K562 (cell line): ENCODE results near the gene RAB2B. TPM values are rescaled to one million over a fixed set of nuclear protein-coding genes. Genes with fewer than 3 reads are reported as not detected.

ENCODE experiments used
- ATAC-seq: fragments of 200-7000 bp; cut with Tn5 transposase; 3 replicates; pipeline ENCODE4 v1.9.1; 2020; ENCODE audit warnings: moderate library complexity
- BruUV-seq: library from RNA; stranded (reverse); fragments of 400-500 nt; replicated peaks from 2 replicates; lab custom pipeline; 2021; lab: Mats Ljungman, UMichigan
- CTCF ChIA-PET: fragments of 300-600 bp; formaldehyde crosslinking; extraction: SDS; loops from one replicate; lab custom pipeline; 2021; ENCODE audit warnings: low intra/inter-chr PET ratio; lab: Yijun Ruan, JAX
- POLR2A ChIA-PET: fragments of 300-600, 350-650 bp; sonication (Branson Sonifier 250); formaldehyde crosslinking; extraction: SDS; loops from one replicate; lab custom pipeline; 2021; ENCODE audit warnings: antibody characterized with exemption, inconsistent platforms; lab: Yijun Ruan, JAX
- DNase-seq, 4 experiments: peaks; one replicate each; pipeline versions ENCODE4 v3.0.0 to v3.0.0-alpha.2; 2011 to 2018; ENCODE audit warnings: low spot score in 3 of 4, mixed read lengths in 3 of 4; ENCODE audit errors: extremely low read depth in 1 of 4
- FAIRE-seq: peaks from 2 replicates; lab custom pipeline; 2011; peaks lifted over from hg19 to GRCh38; lab: Jason Lieb, UNC
- H2AFZ ChIP-seq: 2 replicates; pipeline ENCODE4 v1.6.0; 2011; ENCODE audit warnings: low read depth, low read length, control low read depth, inconsistent platforms
- H3K27ac ChIP-seq: fragments of 200-600 bp; 3 replicates; pipeline ENCODE4 v1.8.0; 2011; ENCODE audit warnings: low read depth, mild to moderate bottlenecking, control low read depth, inconsistent platforms, low read length, moderate library complexity, mixed read lengths; ENCODE audit errors: extremely low read depth
- H3K27me3 ChIP-seq, 2 experiments: fragments of 300-600 bp in 1 of 2; 2 replicates in 1 of 2; 3 replicates in 1 of 2; pipeline versions ENCODE4 v1.6.0 to v1.8.0; 2011; ENCODE audit warnings: inconsistent platforms in 2 of 2, low read length in 2 of 2, mild to moderate bottlenecking in 1 of 2, mixed read lengths in 1 of 2, moderate library complexity in 1 of 2; ENCODE audit not compliant: control insufficient read depth in 2 of 2, insufficient read depth in 2 of 2
- H3K36me3 ChIP-seq: fragments of 300-600 bp; 3 replicates; pipeline ENCODE4 v1.8.0; 2011; ENCODE audit warnings: mild to moderate bottlenecking, low read length, inconsistent platforms; ENCODE audit not compliant: control insufficient read depth, insufficient read depth
- H3K4me1 ChIP-seq, 2 experiments: fragments of 200-600 bp in 1 of 2; replicated peaks in 1 of 2; 2 replicates in 1 of 2; 3 replicates in 1 of 2; pipeline versions ENCODE4 v1.5.1 to v1.8.0; 2011; ENCODE audit warnings: inconsistent platforms in 2 of 2, low read length in 2 of 2, mild to moderate bottlenecking in 1 of 2, mixed read lengths in 1 of 2, moderate library complexity in 1 of 2; ENCODE audit not compliant: control insufficient read depth in 2 of 2, insufficient read depth in 2 of 2
- H3K4me2 ChIP-seq: 2 replicates; pipeline ENCODE4 v1.6.1; 2011; ENCODE audit warnings: low read length, control low read depth, inconsistent platforms, mixed read lengths; ENCODE audit not compliant: insufficient read depth
- H3K4me3 ChIP-seq: fragments of 200-600 bp; sonication (generic), shearing (Covaris generic); 2 replicates; pipeline ENCODE4 v1.5.1; 2016; ENCODE audit warnings: control low read depth, inconsistent platforms
- H3K79me2 ChIP-seq: fragments of 200-600 bp; 3 replicates; pipeline ENCODE4 v1.8.0; 2011; ENCODE audit warnings: low read length, inconsistent platforms; ENCODE audit not compliant: control insufficient read depth, insufficient read depth
- H3K9ac ChIP-seq, 2 experiments: 2 replicates each; pipeline versions ENCODE4 v1.6.0 to v1.6.1; 2011; ENCODE audit warnings: low read depth in 2 of 2, low read length in 2 of 2, control low read depth in 1 of 2, inconsistent platforms in 1 of 2, mild to moderate bottlenecking in 1 of 2, mixed read lengths in 1 of 2; ENCODE audit not compliant: insufficient read depth in 1 of 2
- H3K9me1 ChIP-seq: one replicate; pipeline ENCODE4 v1.6.0; 2011; ENCODE audit warnings: inconsistent platforms, mild to moderate bottlenecking, low read length, moderate library complexity; ENCODE audit not compliant: control insufficient read depth, insufficient read depth
- H3K9me3 ChIP-seq: replicated peaks from 2 replicates; pipeline ENCODE4 v1.5.1; 2011; ENCODE audit warnings: low read depth, low read length, inconsistent platforms; ENCODE audit not compliant: control insufficient read depth, insufficient read depth
- H4K20me1 ChIP-seq: replicated peaks from 2 replicates; pipeline ENCODE4 v1.6.1; 2011; ENCODE audit warnings: low read length, inconsistent platforms, mixed read lengths; ENCODE audit not compliant: control insufficient read depth, insufficient read depth
- ADNP ChIP-seq: fragments of 200-800 bp; sonication (Bioruptor generic); IDR thresholded peaks from 2 replicates; pipeline ENCODE4 v1.6.1; 2016; ENCODE audit warnings: missing genetic modification characterization, missing compliant biosample characterization
- AFF4 ChIP-seq: sonication (generic); formaldehyde crosslinking; IDR thresholded peaks from 2 replicates; pipeline ENCODE4 v1.8.0; 2023; ENCODE audit warnings: mild to moderate bottlenecking, missing genetic modification reagents
- CC2D1A ChIP-seq: fragments of 450-650 bp; IDR thresholded peaks from 2 replicates; pipeline ENCODE4 v1.6.1; 2017; ENCODE audit warnings: mild to moderate bottlenecking
- HMGN3 ChIP-seq: IDR thresholded peaks from 2 replicates; pipeline ENCODE4 v1.6.1; 2011; ENCODE audit warnings: borderline replicate concordance, low read depth, mild to moderate bottlenecking, mixed read lengths, low read length; ENCODE audit not compliant: insufficient read length; ENCODE audit errors: extremely low read depth
- KAT7 ChIP-seq: sonication (generic); formaldehyde crosslinking; IDR thresholded peaks from 2 replicates; pipeline ENCODE4 v1.8.0; 2022; ENCODE audit warnings: missing genetic modification reagents, mild to moderate bottlenecking, borderline replicate concordance
- MBD1 ChIP-seq: fragments of 250-450 bp; sonication (Bioruptor Pico); IDR thresholded peaks from 2 replicates; pipeline ENCODE4 v1.8.0; 2022; ENCODE audit warnings: inconsistent platforms
- RBM15 ChIP-seq: fragments of 200-400 bp; formaldehyde crosslinking; IDR thresholded peaks from 2 replicates; pipeline ENCODE4 v1.6.1; 2018; ENCODE audit warnings: mild to moderate bottlenecking, low read length, moderate library complexity; ENCODE audit not compliant: insufficient read depth
- THAP7 ChIP-seq: fragments of 250-450 bp; sonication (Bioruptor Pico); IDR thresholded peaks from 2 replicates; pipeline ENCODE4 v1.5.0; 2021
- WGBS: fragments of 100-300 bp; shearing (Covaris generic); methylation state at CpG from one replicate; pipeline ENCODE4 v1.1.6; 2016; ENCODE audit warnings: low coverage, mixed read lengths; ENCODE audit not compliant: insufficient coverage; ENCODE audit errors: missing lambda C conversion rate; 5-methylcytosine and 5-hydroxymethylcytosine counted together
- in situ Hi-C: fragments of 300-500 bp; cut with MboI; formaldehyde crosslinking; loops from 4 replicates; pipeline ENCODE4 v1.15.0; 2018; ENCODE audit warnings: inconsistent platforms, mixed read lengths
- intact Hi-C: fragments of 100-400 bp; cut with micrococcal nuclease; formaldehyde crosslinking; loops from 2 replicates; pipeline ENCODE4 v1.14.2; 2022
- polyA plus RNA-seq, 8 experiments: library from polyadenylated mRNA; depleted of rRNA in 4 of 8; stranded (reverse) in 5 of 8; unstranded in 3 of 8; fragments of >200 nt; fragmentation: Nextera tagmentation in 2 of 8; fragmentation: Illumina TruSeq in 1 of 8; extraction: Ambion mirVana in 2 of 8; extraction: Trizol in 1 of 8; gene quantifications; 2 replicates each; pipeline versions ENCODE4 v1.2.1 to v1.2.3, GENCODE V29; 2011 to 2014; ENCODE audit warnings: inconsistent platforms in 1 of 8, missing spikeins in 1 of 8
- total RNA-seq, 7 experiments: library from RNA; depleted of rRNA in 6 of 7; stranded (reverse); fragments of >200 nt in 6 of 7; fragmentation: Illumina TruSeq in 2 of 7; extraction: Trizol in 2 of 7; gene quantifications; 2 replicates each; pipeline versions ENCODE4 v1.2.1 to v1.2.3, GENCODE V29; 2011 to 2021; ENCODE audit warnings: low replicate concordance in 1 of 7

RAB2B gene
- total and polyA plus RNA-seq, 9 of the 15 experiments (the other 6 are each of a cell fraction or from before 2014, with no cell fraction given) = 4.6 to 19.8 (median 9.8) TPM

- TF ChIP-seq ADNP (tag) = no peak
Measured at GRCh38 chr14:21455912-21456667, 20.7 kb downstream of the RAB2B start, which contains the start of gene CHD8 (continued).

- BruUV-seq = no TSS peak
- peak overlapping the region; percentile 91 to 93 for H3K9ac ChIP-seq
- intact Hi-C loops = no loop called here
- peaks cover 3 to 4% of the 10 kb centered on the region in 2 experiments; a peak in 3 of 5 replicates for H3K4me1 ChIP-seq
- no peaks in the 10 kb centered on the region for H3K9me1 ChIP-seq
- no peaks in the 10 kb centered on the region for H3K27me3 ChIP-seq
- ATAC-seq = peak; percentile 64
- peak overlapping the region; percentile 84 for H3K27ac ChIP-seq
- FAIRE-seq = no peak
- in situ Hi-C loops = no loop called here
- 0% methylated on average over 4 of the region's 17 CpGs for WGBS
- peak overlapping the region; percentile 99 for H3K4me3 ChIP-seq
- ChIA-PET POLR2A (interaction anchor here (0.6 to 3.7 kb wide), 14 partner anchors 9 to 338 kb away, joined by 3 to 13 read pairs (median 4); partner anchors contain the start of genes RAB2B, SALL2 and SUPT16H), CTCF (no interaction called here)
- DNase-seq = no peak
- no peaks in the 10 kb centered on the region for H4K20me1 ChIP-seq
- peak overlapping the region; percentile 91 for H3K4me2 ChIP-seq
- H3K79me2 ChIP-seq = peaks cover 52% of the 10 kb centered on the region
- H3K9me3 ChIP-seq = no peaks in the 10 kb centered on the region
- H3K36me3 ChIP-seq = peaks cover 18% of the 10 kb centered on the region; the same call in 2 of the 3 replicates
- H2AFZ ChIP-seq = peak overlapping the region; percentile 90
- TF ChIP-seq RBM15 (no peak), MBD1 (CRISPR knock-in tag) (no peak), CC2D1A (no peak), THAP7 (CRISPR knock-in tag) (no peak), AFF4 (CRISPR knock-in tag) (0 out of 2 replicates have a peak, but pooled peaks have one; percentile 39), HMGN3 (peak; percentile 17), KAT7 (CRISPR knock-in tag) (0 out of 2 replicates have a peak, but pooled peaks have one; percentile 32)
Measured at GRCh38 chr14:21455592-21455911, 21.2 kb downstream of the RAB2B start.
